PC-9 (cell line): ENCODE measurements around the gene DIP2C. TPM values are rescaled to one million over a fixed set of nuclear protein-coding genes. Genes with fewer than 3 reads are reported as not detected.

ENCODE experiments used
- BruUV-seq: library from RNA; stranded (reverse); fragments of 400-500 nt; replicated peaks from 2 replicates; lab custom pipeline; 2021; lab: Mats Ljungman, UMichigan
- CTCF ChIA-PET: fragments of 300-600 bp; sonication (Branson Sonifier 250); formaldehyde crosslinking; loops from one replicate; lab custom pipeline; 2022; ENCODE audit warnings: antibody characterized with exemption; lab: Charles Lee
- POLR2A ChIA-PET: fragments of 300-600 bp; sonication (Branson Sonifier 250); formaldehyde crosslinking; loops from one replicate; lab custom pipeline; 2022; ENCODE audit warnings: antibody characterized with exemption; ENCODE audit not compliant: unreplicated experiment; lab: Charles Lee
- DNase-seq, 2 experiments: peaks; one replicate each; pipeline versions ENCODE4 v3.0.0 to v3.0.0-alpha.2; 2015 to 2022; ENCODE audit warnings: mixed read lengths in 1 of 2
- H2AFZ ChIP-seq: fragments of 200-600 bp; sonication (generic); 2 replicates; pipeline ENCODE4 v1.8.1; 2017; ENCODE audit warnings: antibody characterized with exemption
- H3F3A ChIP-seq: fragments of 200-600 bp; sonication (generic); 2 replicates; pipeline ENCODE4 v1.8.1; 2017; ENCODE audit warnings: antibody characterized with exemption, mild to moderate bottlenecking, low read depth; ENCODE audit not compliant: insufficient read depth
- H3K27ac ChIP-seq: fragments of 200-600 bp; sonication (generic); 2 replicates; pipeline ENCODE4 v1.6.1; 2016; ENCODE audit warnings: mixed run types
- H3K27me3 ChIP-seq: fragments of 200-600 bp; sonication (generic); 2 replicates; pipeline ENCODE4 v1.6.1; 2016; ENCODE audit warnings: low read depth, mixed run types; ENCODE audit not compliant: insufficient read depth
- H3K36me3 ChIP-seq: fragments of 200-600 bp; sonication (generic); 2 replicates; pipeline ENCODE4 v1.6.1; 2016; ENCODE audit warnings: low read depth, mixed run types
- H3K4me1 ChIP-seq: fragments of 200-600 bp; sonication (generic); replicated peaks from 2 replicates; pipeline ENCODE4 v1.6.1; 2016; ENCODE audit warnings: mixed run types; ENCODE audit not compliant: insufficient read depth
- H3K4me2 ChIP-seq: fragments of 200-600 bp; sonication (generic); 2 replicates; pipeline ENCODE4 v1.6.1; 2017; ENCODE audit warnings: mixed run types
- H3K4me3 ChIP-seq: fragments of 200-600 bp; sonication (generic); 2 replicates; pipeline ENCODE4 v1.6.1; 2016; ENCODE audit warnings: mixed run types
- H3K79me2 ChIP-seq: fragments of 200-600 bp; sonication (generic); 2 replicates; pipeline ENCODE4 v1.6.1; 2017; ENCODE audit warnings: low read depth, mixed run types
- H3K9me2 ChIP-seq: fragments of 200-600 bp; sonication (generic); 2 replicates; pipeline ENCODE4 v1.8.1; 2017; ENCODE audit warnings: mild to moderate bottlenecking; ENCODE audit not compliant: insufficient read depth
- H3K9me3 ChIP-seq: fragments of 200-600 bp; sonication (generic); 2 replicates; pipeline ENCODE4 v1.8.1; 2016; ENCODE audit warnings: low read depth; ENCODE audit not compliant: insufficient read depth
- H4K20me1 ChIP-seq: fragments of 200-600 bp; sonication (generic); 2 replicates; pipeline ENCODE4 v1.8.1; 2017; ENCODE audit not compliant: insufficient read depth
- CTCF ChIP-seq: fragments of 200-600 bp; sonication (generic); conservative IDR thresholded peaks from 2 replicates; pipeline ENCODE4 v1.6.1; 2017; ENCODE audit warnings: mixed run types, antibody characterized with exemption, mild to moderate bottlenecking, moderate library complexity
- EZH2 ChIP-seq: fragments of 200-600 bp; sonication (generic); IDR thresholded peaks from 2 replicates; pipeline ENCODE4 v1.8.0; 2017; ENCODE audit warnings: antibody characterized with exemption, low read depth
- intact Hi-C: fragments of 100-400 bp; cut with micrococcal nuclease; formaldehyde crosslinking; loops from one replicate; pipeline ENCODE4 v1.10.0; 2022; ENCODE audit not compliant: unreplicated experiment
- total RNA-seq: library from RNA; stranded (reverse); gene quantifications from 2 replicates; pipeline ENCODE4 v1.2.3, GENCODE V29; 2021

DIP2C gene
- total RNA-seq, 1 experiment from 2014 or later: 0.83 TPM

- H3K79me2 ChIP-seq: no peaks in the 10 kb centered on the region
- no peaks in the 10 kb centered on the region for H3K4me1 ChIP-seq
- H3K9me3 ChIP-seq: no peaks in the 10 kb centered on the region
- ChIA-PET CTCF (no interaction called here), POLR2A (no interaction called here)
- peaks cover 32% of the 10 kb centered on the region for H3K27me3 ChIP-seq
- no peak for TF ChIP-seq EZH2
- TF ChIP-seq CTCF: no peak
- no peaks in the 10 kb centered on the region for H3F3A ChIP-seq
- intact Hi-C loops: no loop called here
- no peak overlapping the region for H3K27ac ChIP-seq
- H4K20me1 ChIP-seq: no peaks in the 10 kb centered on the region
- DNase-seq: no peak
- no peaks in the 10 kb centered on the region for H3K36me3 ChIP-seq
- BruUV-seq: no TSS peak
- H3K9me2 ChIP-seq: no peaks in the 10 kb centered on the region
- H2AFZ ChIP-seq: no peak overlapping the region
- H3K4me2 ChIP-seq: no peak overlapping the region
- no peak overlapping the region for H3K4me3 ChIP-seq
Observed at GRCh38 chr10:393106-393745, 296.2 kb downstream of the DIP2C start.

GRCh38 chr10:392705-393037 is 296.8 kb downstream of the DIP2C start:
- peaks cover 26% of the 10 kb centered on the region for H3K27me3 ChIP-seq
- no peak for TF ChIP-seq EZH2
- TF ChIP-seq CTCF: no peak
- CTCF ChIA-PET: no interaction called here
- POLR2A ChIA-PET: no interaction called here
- intact Hi-C loops: no loop called here
- no peaks in the 10 kb centered on the region for H3K36me3 ChIP-seq
- no peaks in the 10 kb centered on the region for H4K20me1 ChIP-seq
- no peaks in the 10 kb centered on the region for H3K9me2 ChIP-seq
- H3K9me3 ChIP-seq: no peaks in the 10 kb centered on the region
- H3F3A ChIP-seq: no peaks in the 10 kb centered on the region
- no peak overlapping the region for H2AFZ ChIP-seq
- H3K27ac ChIP-seq: no peak overlapping the region
- no peak overlapping the region for H3K4me2 ChIP-seq
- H3K79me2 ChIP-seq: no peaks in the 10 kb centered on the region
- no peak for DNase-seq
- H3K4me1 ChIP-seq: no peaks in the 10 kb centered on the region
- no peak overlapping the region for H3K4me3 ChIP-seq
- BruUV-seq: no TSS peak

- no peaks in the 10 kb centered on the region for H3F3A ChIP-seq
- BruUV-seq: no TSS peak
- ChIA-PET POLR2A (no interaction called here), CTCF (interaction anchor here (0.6 kb wide), 1 partner anchor 224 kb away, joined by 3 read pairs; no protein-coding TSS in a partner anchor)
- intact Hi-C loops: no loop called here
- H2AFZ ChIP-seq: no peak overlapping the region
- H3K27ac ChIP-seq: no peak overlapping the region
- no peaks in the 10 kb centered on the region for H3K9me3 ChIP-seq
- H3K4me1 ChIP-seq: no peaks in the 10 kb centered on the region
- no peak overlapping the region for H3K4me3 ChIP-seq
- no peaks in the 10 kb centered on the region for H4K20me1 ChIP-seq
- H3K27me3 ChIP-seq: peaks cover 25% of the 10 kb centered on the region
- H3K36me3 ChIP-seq: no peaks in the 10 kb centered on the region
- no peaks in the 10 kb centered on the region for H3K79me2 ChIP-seq
- no peak overlapping the region for H3K4me2 ChIP-seq
- TF ChIP-seq CTCF (no peak), EZH2 (no peak)
- H3K9me2 ChIP-seq: no peaks in the 10 kb centered on the region
- DNase-seq: no peak
Observed at GRCh38 chr10:391847-392704, 297.4 kb downstream of the DIP2C start.
